CD8-positive, alpha-beta memory T cell (primary cell): ENCODE results near the gene ATP8A2. TPM values are rescaled to one million over a fixed set of nuclear protein-coding genes. Genes with fewer than 3 reads are reported as not detected.
"Not testable (repeated sequence)": the region's sequence is repeated elsewhere in the genome, so short reads cannot be mapped to it uniquely, and the experiment has no call there.

Experiments
- CTCF ChIA-PET: fragments of 350-600 bp; sonication (Branson Sonifier 250); formaldehyde crosslinking; loops from one replicate; lab custom pipeline; 2021; ENCODE audit warnings: antibody characterized with exemption; lab: Charles Lee
- POLR2A ChIA-PET: fragments of 350-600 bp; sonication (Branson Sonifier 250); formaldehyde crosslinking; loops from one replicate; lab custom pipeline; 2021; ENCODE audit warnings: antibody characterized with exemption; lab: Charles Lee
- DNase-seq, 5 donors: peaks; one replicate each; pipeline versions ENCODE4 v3.0.0 to v3.0.0-alpha.2; 2020 to 2022; ENCODE audit warnings: mixed read lengths in 1 of 5
- H3K27ac ChIP-seq: one replicate; pipeline ENCODE4 v1.7.0; 2013; ENCODE audit warnings: low read depth, mild to moderate bottlenecking, low read length, moderate library complexity
- H3K27me3 ChIP-seq: 2 replicates; pipeline ENCODE4 v1.7.0; 2013; ENCODE audit warnings: low read length, mild to moderate bottlenecking; ENCODE audit not compliant: insufficient read depth, poor library complexity, severe bottlenecking
- H3K36me3 ChIP-seq: 2 replicates; pipeline ENCODE4 v1.7.0; 2013; ENCODE audit warnings: mild to moderate bottlenecking, low read length, moderate library complexity; ENCODE audit not compliant: insufficient read depth
- H3K4me1 ChIP-seq: 2 replicates; pipeline ENCODE4 v1.7.0; 2013; ENCODE audit warnings: mild to moderate bottlenecking, low read length, moderate library complexity; ENCODE audit not compliant: insufficient read depth
- H3K4me3 ChIP-seq: 2 replicates; pipeline ENCODE4 v1.7.0; 2013; ENCODE audit warnings: mild to moderate bottlenecking, low read length
- H3K9me3 ChIP-seq: 2 replicates; pipeline ENCODE4 v1.7.0; 2013; ENCODE audit warnings: mild to moderate bottlenecking, low read length
- H3K27ac Mint-ChIP-seq, 8 donors: one replicate each; pipeline ENCODE4 v1.8.0; 2020 to 2021; ENCODE audit warnings: mixed read lengths in 8 of 8, mild to moderate bottlenecking in 6 of 8, inconsistent platforms in 3 of 8, moderate library complexity in 3 of 8
- H3K27me3 Mint-ChIP-seq, 2 donors: one replicate each; pipeline ENCODE4 v1.8.0; 2020 to 2021; ENCODE audit warnings: mixed read lengths in 2 of 2, mild to moderate bottlenecking in 1 of 2, moderate library complexity in 1 of 2
- H3K36me3 Mint-ChIP-seq, 3 donors: one replicate each; pipeline ENCODE4 v1.8.0; 2020 to 2021; ENCODE audit warnings: mixed read lengths in 3 of 3, inconsistent platforms in 1 of 3, mild to moderate bottlenecking in 1 of 3
- H3K4me1 Mint-ChIP-seq, 3 donors: one replicate each; pipeline ENCODE4 v1.8.0; 2020 to 2021; ENCODE audit warnings: mixed read lengths in 3 of 3, inconsistent platforms in 1 of 3, mild to moderate bottlenecking in 1 of 3
- H3K4me3 Mint-ChIP-seq, 7 donors: one replicate each; pipeline ENCODE4 v1.8.0; 2020 to 2021; ENCODE audit warnings: mixed read lengths in 7 of 7, mild to moderate bottlenecking in 6 of 7, moderate library complexity in 4 of 7, inconsistent platforms in 2 of 7
- H3K9me3 Mint-ChIP-seq, 5 donors: one replicate each; pipeline ENCODE4 v1.8.0; 2020 to 2022; ENCODE audit warnings: mixed read lengths in 5 of 5, mild to moderate bottlenecking in 3 of 5, moderate library complexity in 2 of 5, inconsistent platforms in 1 of 5
- polyA plus RNA-seq: library from polyadenylated mRNA; unstranded; fragments of 300-500 nt; fragmentation: Illumina TruSeq; gene quantifications from one replicate; pipeline ENCODE4 v1.2.3, GENCODE V29; 2021
- total RNA-seq, 2 experiments: library from RNA; stranded (reverse); gene quantifications; one replicate each; pipeline ENCODE4 v1.2.3, GENCODE V29; 2021

The ATP8A2 gene
- total and polyA plus RNA-seq, 3 experiments from 2014 or later: 0.26 to 0.63 (median 0.58) TPM

- H3K27me3 ChIP-seq, H3K27ac Mint-ChIP-seq, H3K36me3 ChIP-seq, H3K27me3 Mint-ChIP-seq, POLR2A ChIA-PET, CTCF ChIA-PET, H3K9me3 ChIP-seq, H3K4me1 Mint-ChIP-seq, H3K4me3 Mint-ChIP-seq, H3K4me3 ChIP-seq, DNase-seq, H3K27ac ChIP-seq, H3K36me3 Mint-ChIP-seq, H3K9me3 Mint-ChIP-seq: not testable (repeated sequence)
- peaks cover 13% of the 10 kb centered on the region for H3K4me1 ChIP-seq
These were observed 400.8 kb downstream of the ATP8A2 start for GRCh38 chr13:25772534-25772933.

GRCh38 chr13:25774056-25774455 is 402.3 kb downstream of the ATP8A2 start:
- H3K4me3 Mint-ChIP-seq, H3K36me3 ChIP-seq, DNase-seq, H3K27me3 ChIP-seq, POLR2A ChIA-PET, CTCF ChIA-PET, H3K9me3 Mint-ChIP-seq, H3K27ac ChIP-seq, H3K9me3 ChIP-seq, H3K4me3 ChIP-seq, H3K27me3 Mint-ChIP-seq, H3K4me1 Mint-ChIP-seq, H3K27ac Mint-ChIP-seq, H3K36me3 Mint-ChIP-seq: not testable (repeated sequence)
- H3K4me1 ChIP-seq: peaks cover 13% of the 10 kb centered on the region

DNA sequence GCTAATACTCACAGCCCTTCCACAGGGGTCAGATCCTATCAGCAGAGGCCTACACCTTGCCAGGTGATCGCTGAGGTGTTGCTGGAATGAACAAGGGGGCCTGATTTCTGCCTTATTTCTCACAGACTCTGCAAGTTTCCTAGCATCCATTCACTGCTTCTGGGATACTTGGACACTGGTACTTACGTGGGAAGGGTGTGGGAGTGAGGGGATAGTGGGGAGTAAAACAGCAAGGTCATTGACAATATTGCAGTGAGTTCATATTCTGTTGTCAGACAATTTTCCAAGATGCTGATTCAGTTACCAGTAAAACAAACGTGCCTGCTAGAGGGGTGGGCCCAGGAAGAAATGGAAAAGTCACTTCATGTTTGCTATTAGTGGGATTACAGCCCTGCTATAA is 403.5 kb downstream of the ATP8A2 start:
- Mint-ChIP-seq H3K4me3 (no peak overlapping the region), H3K4me1 (no peaks in the 10 kb centered on the region), H3K9me3 (no peaks in the 10 kb centered on the region), H3K27ac (no peak overlapping the region), H3K36me3 (no peaks in the 10 kb centered on the region), H3K27me3 (peaks cover 7% of the 10 kb centered on the region in 2 donors)
- H3K36me3 ChIP-seq: no peaks in the 10 kb centered on the region
- H3K27ac ChIP-seq: no peak overlapping the region
- no peaks in the 10 kb centered on the region for H3K9me3 ChIP-seq
- no peak overlapping the region for H3K4me3 ChIP-seq
- H3K27me3 ChIP-seq: no peaks in the 10 kb centered on the region
- ChIA-PET CTCF (no interaction called here), POLR2A (no interaction called here)
- H3K4me1 ChIP-seq: peaks cover 13% of the 10 kb centered on the region
- no peak for DNase-seq

DNA sequence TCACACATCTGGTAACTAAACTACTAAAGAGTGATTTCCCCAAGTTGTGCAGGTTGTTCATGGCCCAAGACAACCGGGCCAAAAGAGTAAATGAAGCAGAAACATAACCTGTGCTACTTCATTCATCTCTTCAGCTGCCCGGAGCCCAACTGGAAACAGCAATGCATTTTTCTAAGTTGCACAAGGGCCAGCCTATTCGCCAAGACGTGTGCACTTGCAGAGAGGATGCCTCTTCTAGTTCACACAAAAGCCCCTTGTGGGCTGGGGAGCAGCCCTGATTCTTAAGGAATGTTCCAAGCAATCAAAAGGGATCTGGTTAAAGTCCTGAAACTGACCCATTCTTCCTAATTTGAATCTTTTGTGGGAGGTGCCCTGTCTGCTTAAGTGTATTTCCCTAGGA is 404.2 kb downstream of the ATP8A2 start:
- DNase-seq: no peak
- Mint-ChIP-seq H3K9me3 (no peaks in the 10 kb centered on the region), H3K36me3 (no peaks in the 10 kb centered on the region), H3K27ac (no peak overlapping the region), H3K27me3 (peaks cover 7% of the 10 kb centered on the region in 2 donors), H3K4me3 (no peak overlapping the region), H3K4me1 (no peaks in the 10 kb centered on the region)
- H3K27ac ChIP-seq: no peak overlapping the region
- ChIA-PET CTCF (no interaction called here), POLR2A (no interaction called here)
- no peak overlapping the region for H3K4me3 ChIP-seq
- no peaks in the 10 kb centered on the region for H3K36me3 ChIP-seq
- no peaks in the 10 kb centered on the region for H3K27me3 ChIP-seq
- H3K4me1 ChIP-seq: peaks cover 10% of the 10 kb centered on the region
- H3K9me3 ChIP-seq: no peaks in the 10 kb centered on the region

DNA sequence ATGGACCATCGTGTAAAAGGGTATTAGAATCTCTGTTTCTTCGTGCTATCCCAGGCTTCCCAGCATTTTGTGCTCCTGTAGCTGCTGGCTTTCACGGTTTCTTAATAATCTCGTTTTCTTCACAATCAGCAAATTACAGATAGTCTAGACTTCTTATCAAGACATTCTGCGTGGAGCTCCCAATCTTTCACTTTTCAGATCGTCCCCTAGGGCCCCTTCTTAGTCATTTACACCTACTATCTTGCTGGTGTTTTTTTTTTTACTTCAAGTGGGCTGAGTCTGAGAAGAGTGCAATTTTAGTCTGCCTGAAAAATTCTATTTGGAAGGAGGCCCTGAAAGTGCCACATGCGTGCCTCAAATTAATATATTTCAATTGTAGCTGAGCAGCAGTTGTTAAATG is 404.9 kb downstream of the ATP8A2 start:
- no peaks in the 10 kb centered on the region for H3K27me3 ChIP-seq
- no peaks in the 10 kb centered on the region for H3K9me3 ChIP-seq
- ChIA-PET POLR2A (no interaction called here), CTCF (no interaction called here)
- H3K36me3 Mint-ChIP-seq: no peaks in the 10 kb centered on the region
- H3K27ac Mint-ChIP-seq: no peak overlapping the region
- peaks cover 7% of the 10 kb centered on the region in 2 donors for H3K27me3 Mint-ChIP-seq
- no peak overlapping the region for H3K4me3 ChIP-seq
- H3K9me3 Mint-ChIP-seq: no peaks in the 10 kb centered on the region
- H3K36me3 ChIP-seq: no peaks in the 10 kb centered on the region
- H3K27ac ChIP-seq: no peak overlapping the region
- peaks cover 2% of the 10 kb centered on the region for H3K4me1 ChIP-seq
- no peak for DNase-seq
- no peak overlapping the region for H3K4me3 Mint-ChIP-seq
- no peaks in the 10 kb centered on the region for H3K4me1 Mint-ChIP-seq

GRCh38 chr13:25777509-25777908 is 405.7 kb downstream of the ATP8A2 start:
- Histone ChIP-seq H3K27me3 (no peaks in the 10 kb centered on the region), H3K9me3 (no peaks in the 10 kb centered on the region), H3K4me3 (no peak overlapping the region), H3K27ac (no peak overlapping the region), H3K36me3 (no peaks in the 10 kb centered on the region), H3K4me1 (no peaks in the 10 kb centered on the region)
- Mint-ChIP-seq H3K4me3 (no peak overlapping the region), H3K9me3 (no peaks in the 10 kb centered on the region), H3K27me3 (peaks cover 6 to 7% of the 10 kb centered on the region in 2 donors), H3K4me1 (no peaks in the 10 kb centered on the region), H3K36me3 (no peaks in the 10 kb centered on the region), H3K27ac (no peak overlapping the region)
- DNase-seq: no peak
- POLR2A ChIA-PET: no interaction called here
- CTCF ChIA-PET: no interaction called here

GRCh38 chr13:25778365-25778764 is 406.6 kb downstream of the ATP8A2 start:
- Histone ChIP-seq H3K9me3 (no peaks in the 10 kb centered on the region), H3K4me3 (no peak overlapping the region), H3K36me3 (no peaks in the 10 kb centered on the region), H3K27ac (no peak overlapping the region), H3K4me1 (no peaks in the 10 kb centered on the region), H3K27me3 (no peaks in the 10 kb centered on the region)
- Mint-ChIP-seq H3K4me1 (no peaks in the 10 kb centered on the region), H3K27ac (no peak overlapping the region), H3K4me3 (no peak overlapping the region), H3K9me3 (no peaks in the 10 kb centered on the region), H3K36me3 (no peaks in the 10 kb centered on the region), H3K27me3 (peaks cover 7% of the 10 kb centered on the region in 2 donors)
- DNase-seq: no peak
- ChIA-PET CTCF (no interaction called here), POLR2A (no interaction called here)

DNA sequence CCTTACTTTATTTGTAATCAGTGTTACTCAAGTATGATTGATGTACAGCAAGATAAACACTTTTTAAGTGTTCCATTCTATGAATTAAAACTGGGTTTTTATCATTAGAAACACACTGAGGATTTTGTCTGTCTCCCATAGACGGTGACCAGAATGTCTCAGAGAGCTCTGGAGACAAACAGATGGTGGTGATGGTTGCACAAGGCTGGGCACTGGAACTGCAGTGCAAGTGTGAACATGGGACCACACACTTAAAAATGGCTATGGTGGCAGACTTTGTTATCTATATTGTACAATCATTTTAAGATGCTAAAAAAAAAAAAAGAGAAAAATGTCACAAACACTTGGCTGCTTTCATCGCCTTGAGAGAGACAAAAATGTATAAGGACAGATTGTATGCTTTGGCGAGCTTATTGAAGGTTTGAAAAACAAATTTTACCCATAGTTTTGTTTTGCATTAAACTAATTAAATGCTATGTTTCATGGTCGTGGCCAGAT is 407.1 kb downstream of the ATP8A2 start:
- Histone ChIP-seq H3K27ac (no peak overlapping the region), H3K27me3 (no peaks in the 10 kb centered on the region), H3K36me3 (no peaks in the 10 kb centered on the region), H3K4me3 (no peak overlapping the region), H3K4me1 (no peaks in the 10 kb centered on the region), H3K9me3 (no peaks in the 10 kb centered on the region)
- no peaks in the 10 kb centered on the region for H3K9me3 Mint-ChIP-seq
- H3K27me3 Mint-ChIP-seq: peaks cover 4 to 7% of the 10 kb centered on the region in 2 donors
- H3K36me3 Mint-ChIP-seq: no peaks in the 10 kb centered on the region
- no peak for DNase-seq
- no peaks in the 10 kb centered on the region for H3K4me1 Mint-ChIP-seq
- POLR2A ChIA-PET: no interaction called here
- CTCF ChIA-PET: no interaction called here
- H3K27ac Mint-ChIP-seq: no peak overlapping the region
- H3K4me3 Mint-ChIP-seq: no peak overlapping the region

DNA sequence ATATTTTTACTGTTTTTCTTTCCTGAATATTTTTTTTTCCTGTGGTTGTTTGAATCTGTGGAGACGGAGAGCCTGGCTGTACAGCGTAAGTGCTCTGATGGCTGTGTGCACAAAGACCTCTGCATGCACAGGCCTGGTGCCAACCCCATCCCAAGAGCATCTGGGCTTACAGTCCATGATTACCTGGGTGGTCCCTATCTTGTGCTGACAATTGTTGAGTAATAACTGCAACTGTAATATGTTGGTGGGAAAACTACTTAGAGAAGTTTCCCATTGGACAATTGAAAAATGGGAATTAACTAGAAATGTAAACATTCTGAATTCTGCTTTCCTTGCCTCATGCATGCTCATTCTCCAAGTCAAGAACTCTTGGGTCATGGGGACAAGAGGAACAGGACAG is 411.3 kb downstream of the ATP8A2 start:
- ChIA-PET POLR2A (no interaction called here), CTCF (no interaction called here)
- Histone ChIP-seq H3K27me3 (no peaks in the 10 kb centered on the region), H3K4me1 (no peaks in the 10 kb centered on the region), H3K4me3 (no peak overlapping the region), H3K36me3 (no peaks in the 10 kb centered on the region), H3K27ac (no peak overlapping the region), H3K9me3 (no peaks in the 10 kb centered on the region)
- peak overlapping the region in 1 of 7 donors; percentile 65 for H3K4me3 Mint-ChIP-seq
- peaks cover 4 to 8% of the 10 kb centered on the region in 2 donors for H3K27me3 Mint-ChIP-seq
- H3K4me1 Mint-ChIP-seq: no peaks in the 10 kb centered on the region
- H3K27ac Mint-ChIP-seq: no peak overlapping the region
- DNase-seq: no peak
- no peaks in the 10 kb centered on the region for H3K36me3 Mint-ChIP-seq
- no peaks in the 10 kb centered on the region for H3K9me3 Mint-ChIP-seq
